ENCODE results near the gene DCUN1D1.

The DCUN1D1 gene

GRCh38 chr3:182957226-182957625 lies 23.1 kb downstream of the DCUN1D1 start:
- DNase-seq (ENCODE audit: low read depth) = no peak
- no peak overlapping the region for H3K4me3 ChIP-seq (replicated peaks; ENCODE audit: low read depth, low read length)
- no peak for TF ChIP-seq CTCF (IDR thresholded peaks at IDR 0.05; ENCODE audit: low read length, missing control alignments)

GRCh38 chr3:182954553-182955235 lies 25.6 kb downstream of the DCUN1D1 start:
- no peak for DNase-seq (ENCODE audit: low read depth)
- no peak overlapping the region for H3K4me3 ChIP-seq (replicated peaks; ENCODE audit: low read depth, low read length)
- TF ChIP-seq CTCF (IDR thresholded peaks at IDR 0.05; ENCODE audit: low read length, missing control alignments) = no peak

- no peak overlapping the region for H3K4me3 ChIP-seq (replicated peaks; ENCODE audit: low read depth, low read length)
- no peak for DNase-seq (ENCODE audit: low read depth)
- no peak for TF ChIP-seq CTCF (IDR thresholded peaks at IDR 0.05; ENCODE audit: low read length, missing control alignments)
These were observed 30.6 kb downstream of the DCUN1D1 start for GRCh38 chr3:182949688-182950087.

GRCh38 chr3:182948305-182948704 lies 32.0 kb downstream of the DCUN1D1 start:
- TF ChIP-seq CTCF (IDR thresholded peaks at IDR 0.05; ENCODE audit: low read length, missing control alignments) = no peak
- no peak for DNase-seq (ENCODE audit: low read depth)
- no peak overlapping the region for H3K4me3 ChIP-seq (replicated peaks; ENCODE audit: low read depth, low read length)

GRCh38 chr3:182947888-182948287 lies 32.5 kb downstream of the DCUN1D1 start:
- TF ChIP-seq CTCF (IDR thresholded peaks at IDR 0.05; ENCODE audit: low read length, missing control alignments) = no peak
- no peak for DNase-seq (ENCODE audit: low read depth)
- no peak overlapping the region for H3K4me3 ChIP-seq (replicated peaks; ENCODE audit: low read depth, low read length)

- H3K4me3 ChIP-seq (replicated peaks; ENCODE audit: low read depth, low read length) = no peak overlapping the region
- DNase-seq (ENCODE audit: low read depth) = no peak
- no peak for TF ChIP-seq CTCF (IDR thresholded peaks at IDR 0.05; ENCODE audit: low read length, missing control alignments)
These were observed 38.6 kb downstream of the DCUN1D1 start for GRCh38 chr3:182941719-182942118.

- no peak for TF ChIP-seq CTCF (IDR thresholded peaks at IDR 0.05; ENCODE audit: low read length, missing control alignments)
- DNase-seq (ENCODE audit: low read depth) = no peak
These were observed 40.0 kb downstream of the DCUN1D1 start for GRCh38 chr3:182940266-182940808.

More at GRCh38 chr3:182940266-182940808, 40.0 kb downstream of the DCUN1D1 start:
- no peak overlapping the region for H3K4me3 ChIP-seq (replicated peaks; ENCODE audit: low read depth, low read length)

All from fibroblast of pulmonary artery (primary cell).